ES-I3 (cell line): ENCODE results near the gene ADRM1.

Experiments used
- H3K36me3 ChIP-seq: 2 replicates; pipeline ENCODE4 v1.6.1; 2013; ENCODE audit warnings: mild to moderate bottlenecking, low read length, control low read depth, moderate library complexity; ENCODE audit not compliant: insufficient read depth
- H3K4me1 ChIP-seq: 2 replicates; pipeline ENCODE4 v1.6.1; 2013; ENCODE audit warnings: mild to moderate bottlenecking, control low read depth, low read length; ENCODE audit not compliant: insufficient read depth
- H3K9ac ChIP-seq: 2 replicates; pipeline ENCODE4 v1.6.1; 2013; ENCODE audit warnings: low read depth, mild to moderate bottlenecking, low read length, moderate library complexity
- H3K9me3 ChIP-seq: 2 replicates; pipeline ENCODE4 v1.6.1; 2013; ENCODE audit warnings: mild to moderate bottlenecking, low read length, moderate library complexity; ENCODE audit not compliant: control insufficient read depth, insufficient read depth

Gene ADRM1

GRCh38 chr20:62325172-62325905 lies 22.5 kb downstream of the ADRM1 start:
- Histone ChIP-seq H3K36me3 (peaks cover 35% of the 10 kb centered on the region), H3K9me3 (no peaks in the 10 kb centered on the region), H3K4me1 (no peaks in the 10 kb centered on the region), H3K9ac (no peak overlapping the region)

GRCh38 chr20:62326559-62326958 lies 23.8 kb downstream of the ADRM1 start:
- H3K36me3 ChIP-seq = peaks cover 35% of the 10 kb centered on the region
- no peaks in the 10 kb centered on the region for H3K9me3 ChIP-seq
- H3K9ac ChIP-seq = no peak overlapping the region
- H3K4me1 ChIP-seq = no peaks in the 10 kb centered on the region

GRCh38 chr20:62326959-62327725 lies 24.3 kb downstream of the ADRM1 start:
- Histone ChIP-seq H3K4me1 (no peaks in the 10 kb centered on the region), H3K9me3 (no peaks in the 10 kb centered on the region), H3K36me3 (peaks cover 41% of the 10 kb centered on the region), H3K9ac (no peak overlapping the region)

GRCh38 chr20:62327726-62328495 lies 25.1 kb downstream of the ADRM1 start:
- no peak overlapping the region for H3K9ac ChIP-seq
- H3K4me1 ChIP-seq = no peaks in the 10 kb centered on the region
- H3K9me3 ChIP-seq = no peaks in the 10 kb centered on the region
- peaks cover 43% of the 10 kb centered on the region for H3K36me3 ChIP-seq

GRCh38 chr20:62328684-62329388 lies 26.0 kb downstream of the ADRM1 start:
- H3K36me3 ChIP-seq = peaks cover 46% of the 10 kb centered on the region
- H3K4me1 ChIP-seq = no peaks in the 10 kb centered on the region
- no peaks in the 10 kb centered on the region for H3K9me3 ChIP-seq
- H3K9ac ChIP-seq = no peak overlapping the region

GRCh38 chr20:62329389-62330377 lies 26.9 kb downstream of the ADRM1 start:
- H3K4me1 ChIP-seq = no peaks in the 10 kb centered on the region
- no peak overlapping the region for H3K9ac ChIP-seq
- peaks cover 45% of the 10 kb centered on the region for H3K36me3 ChIP-seq
- no peaks in the 10 kb centered on the region for H3K9me3 ChIP-seq

- H3K9ac ChIP-seq = no peak overlapping the region
- no peaks in the 10 kb centered on the region for H3K4me1 ChIP-seq
- H3K36me3 ChIP-seq = peaks cover 39% of the 10 kb centered on the region
- H3K9me3 ChIP-seq = no peaks in the 10 kb centered on the region
Measured at GRCh38 chr20:62330576-62331317, 27.9 kb downstream of the ADRM1 start.

GRCh38 chr20:62331347-62331746 lies 28.6 kb downstream of the ADRM1 start:
- Histone ChIP-seq H3K9me3 (no peaks in the 10 kb centered on the region), H3K9ac (no peak overlapping the region), H3K36me3 (peaks cover 35% of the 10 kb centered on the region), H3K4me1 (no peaks in the 10 kb centered on the region)

- peaks cover 38% of the 10 kb centered on the region for H3K36me3 ChIP-seq
- H3K4me1 ChIP-seq = no peaks in the 10 kb centered on the region
- H3K9ac ChIP-seq = no peak overlapping the region
- H3K9me3 ChIP-seq = no peaks in the 10 kb centered on the region
Measured at GRCh38 chr20:62332421-62332820, 29.6 kb downstream of the ADRM1 start.

- Histone ChIP-seq H3K36me3 (peaks cover 37% of the 10 kb centered on the region), H3K4me1 (no peaks in the 10 kb centered on the region), H3K9me3 (no peaks in the 10 kb centered on the region), H3K9ac (no peak overlapping the region)
Measured at GRCh38 chr20:62332989-62333819, 30.4 kb downstream of the ADRM1 start.

GRCh38 chr20:62333820-62334595 lies 31.2 kb downstream of the ADRM1 start:
- no peaks in the 10 kb centered on the region for H3K4me1 ChIP-seq
- H3K9ac ChIP-seq = no peak overlapping the region
- peaks cover 40% of the 10 kb centered on the region for H3K36me3 ChIP-seq
- H3K9me3 ChIP-seq = no peaks in the 10 kb centered on the region
